Stimulated activated CD8-positive, alpha-beta memory T cell treated with anti-CD3 and anti-CD28 coated beads, Interleukin-15, amount 100 ng/mL, for 4 hours (primary cell): Measurements from ENCODE around the gene CLDN6.
A peak's percentile ranks its signal among the peaks of the same experiment; 100 is the strongest.

Source experiments
- DNase-seq, 2 donors: peaks; one replicate each; pipeline ENCODE4 v3.0.0-alpha.2; 2020; ENCODE audit warnings: low read depth in 2 of 2

The CLDN6 gene

GRCh38 chr16:3013998-3014690 lies 3.8 kb downstream of the CLDN6 start:
- DNase-seq: no peak

DNA sequence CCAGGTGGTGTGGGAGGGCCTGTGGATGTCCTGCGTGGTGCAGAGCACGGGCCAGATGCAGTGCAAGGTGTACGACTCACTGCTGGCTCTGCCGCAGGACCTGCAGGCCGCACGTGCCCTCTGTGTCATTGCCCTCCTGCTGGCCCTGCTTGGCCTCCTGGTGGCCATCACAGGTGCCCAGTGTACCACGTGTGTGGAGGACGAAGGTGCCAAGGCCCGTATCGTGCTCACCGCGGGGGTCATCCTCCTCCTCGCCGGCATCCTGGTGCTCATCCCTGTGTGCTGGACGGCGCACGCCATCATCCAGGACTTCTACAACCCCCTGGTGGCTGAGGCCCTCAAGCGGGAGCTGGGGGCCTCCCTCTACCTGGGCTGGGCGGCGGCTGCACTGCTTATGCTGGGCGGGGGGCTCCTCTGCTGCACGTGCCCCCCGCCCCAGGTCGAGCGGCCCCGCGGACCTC lies 4.5 kb downstream of the CLDN6 start:
- no peak for DNase-seq

GRCh38 chr16:3012828-3013420 lies 5.1 kb downstream of the CLDN6 start, which contains the start of gene CLDN9:
Gene CLDN9, plus strand, starts transcription at chr16:3012923. Its CDS starts 440 bp downstream, at chr16:3013363.
- DNase-seq: no peak

DNA sequence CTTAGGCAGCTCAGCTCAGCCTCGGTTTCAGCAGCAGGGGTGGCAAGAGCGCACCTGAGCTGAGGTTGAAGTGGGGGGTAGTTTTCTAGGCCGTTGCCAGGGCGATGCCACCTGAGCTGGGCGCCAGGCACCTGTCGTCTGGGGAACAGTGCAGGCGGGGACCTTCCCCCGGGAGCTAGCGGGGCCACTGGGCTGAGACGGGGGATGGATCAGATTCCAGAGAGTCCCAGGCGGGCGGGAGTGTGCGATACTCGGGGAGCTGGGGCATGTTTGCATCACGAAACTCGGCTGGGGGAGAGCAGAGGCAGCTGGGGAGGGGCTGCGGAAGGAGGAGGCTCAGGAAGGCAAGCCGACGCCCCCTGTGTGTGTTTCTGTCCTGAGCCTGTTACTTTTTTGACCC lies 5.7 kb downstream of the CLDN6 start:
- no peak for DNase-seq

GRCh38 chr16:3010510-3010909 lies 7.5 kb downstream of the CLDN6 start:
- no peak for DNase-seq

GRCh38 chr16:3009568-3010390 lies 8.2 kb downstream of the CLDN6 start:
- no peak for DNase-seq

- DNase-seq: no peak
Observed at GRCh38 chr16:3008690-3009037, 9.3 kb downstream of the CLDN6 start.

- DNase-seq: no peak
Observed at GRCh38 chr16:3007957-3008689, 9.9 kb downstream of the CLDN6 start.

DNA sequence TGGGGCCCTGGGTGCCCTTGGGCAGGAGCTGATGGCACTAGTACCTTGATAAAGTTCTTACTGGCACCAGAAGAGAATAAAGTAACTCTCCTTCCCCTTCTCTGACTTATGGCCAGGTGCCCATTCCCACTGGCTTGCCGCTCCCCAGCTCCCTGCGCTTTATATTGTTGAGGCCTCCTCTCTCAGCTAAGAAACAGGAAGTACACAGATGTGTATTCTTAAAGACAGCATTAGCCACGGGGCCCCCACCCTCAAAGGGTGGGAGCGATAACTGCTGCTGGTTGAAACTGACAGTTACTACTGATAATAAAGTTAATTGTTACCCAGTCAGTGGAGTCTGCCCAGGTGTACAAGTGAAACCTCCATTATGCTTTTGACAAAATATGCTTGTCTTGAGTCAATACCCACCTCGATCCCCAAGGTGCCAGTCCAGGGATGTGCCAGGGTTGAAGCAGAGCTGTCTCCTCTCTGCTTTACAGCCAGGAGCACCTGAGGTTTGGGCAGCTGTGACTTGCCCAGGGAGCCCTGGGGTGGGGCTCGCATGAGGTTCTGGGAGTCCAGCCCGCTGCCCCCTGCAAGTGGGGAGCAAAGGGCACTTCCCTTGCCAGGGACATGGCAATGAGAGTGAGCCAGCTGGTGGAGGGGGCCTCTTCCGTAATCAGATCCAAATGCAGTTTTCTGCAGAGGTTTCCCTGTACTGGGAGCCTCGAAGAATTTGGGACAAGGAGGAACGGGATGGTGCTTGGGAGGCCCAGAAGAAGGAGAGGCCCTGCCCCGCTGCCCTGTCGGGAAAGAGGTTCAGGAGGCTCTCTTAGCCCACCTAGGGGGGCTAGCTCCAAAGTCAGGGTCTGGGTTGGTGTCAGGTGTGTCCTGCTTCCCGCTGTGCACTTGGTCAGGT lies 10.7 kb downstream of the CLDN6 start:
- no peak for DNase-seq

GRCh38 chr16:3004781-3005284 lies 13.2 kb downstream of the CLDN6 start:
- no peak for DNase-seq

GRCh38 chr16:3004319-3004718 lies 13.7 kb downstream of the CLDN6 start:
- no peak for DNase-seq

- DNase-seq: peak; percentile 92 to 93
Observed at GRCh38 chr16:3003582-3004270, 14.3 kb downstream of the CLDN6 start.

DNA sequence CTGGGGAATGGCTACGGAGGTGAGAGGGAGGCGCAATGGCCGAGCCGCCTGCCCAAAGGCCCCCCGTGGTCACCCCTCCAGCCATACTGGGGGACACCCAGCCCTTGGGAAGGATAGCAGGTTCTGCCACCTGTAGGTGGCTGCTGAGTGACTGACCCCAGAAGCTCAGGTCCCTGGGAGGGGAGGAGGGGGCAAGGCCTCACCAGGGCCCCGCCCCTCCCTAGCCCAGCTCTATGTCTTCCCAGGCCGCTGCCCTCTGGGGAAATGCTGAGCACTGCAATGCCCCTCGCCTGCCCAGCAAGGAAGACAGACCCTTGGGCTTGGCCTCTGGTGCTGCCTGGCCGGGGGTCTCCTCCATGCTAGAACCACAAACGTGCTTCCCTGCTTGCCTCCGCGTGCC lies 16.7 kb downstream of the CLDN6 start:
- DNase-seq: no peak

DNA sequence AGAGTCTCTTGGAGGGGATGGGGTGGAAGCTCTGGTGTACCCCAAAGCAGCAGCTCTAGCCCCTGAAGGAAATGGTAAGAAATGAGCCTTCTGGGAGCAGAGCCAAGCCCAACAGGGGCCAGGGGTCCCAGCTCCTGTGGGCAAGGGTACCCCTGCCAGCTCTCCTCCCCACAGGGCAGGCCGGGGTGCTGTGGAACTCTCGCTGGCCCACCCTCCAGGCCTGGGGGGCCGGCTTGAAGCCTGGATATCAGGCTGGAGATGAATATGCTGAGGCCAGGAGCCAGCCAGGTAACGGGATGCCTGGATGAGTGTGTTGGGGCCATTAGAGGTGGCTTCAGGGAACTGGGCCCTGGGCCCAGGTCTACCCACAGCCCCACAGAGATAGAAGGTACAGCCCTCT lies 17.4 kb downstream of the CLDN6 start:
- DNase-seq: no peak

DNA sequence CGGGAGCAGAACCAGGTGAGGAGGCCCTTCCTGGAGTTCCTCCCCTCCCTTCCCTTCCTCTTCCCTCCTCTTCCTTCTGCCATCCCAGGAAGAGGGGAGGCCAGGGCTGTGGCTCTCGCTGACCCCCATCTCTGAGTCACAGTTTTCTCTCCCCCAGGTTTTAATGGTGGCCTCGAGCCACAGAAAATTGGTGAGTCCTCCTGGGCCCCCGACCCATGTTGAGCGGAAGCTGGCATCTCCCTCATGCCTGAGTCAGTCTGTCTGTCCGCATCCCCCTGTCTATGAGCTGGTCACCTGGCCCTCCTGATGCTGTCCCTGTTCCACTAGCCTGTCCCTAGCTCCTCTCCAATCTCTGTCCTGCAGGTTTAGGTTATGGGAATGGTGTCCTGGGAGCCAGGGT lies 18.1 kb downstream of the CLDN6 start:
- DNase-seq: no peak

DNA sequence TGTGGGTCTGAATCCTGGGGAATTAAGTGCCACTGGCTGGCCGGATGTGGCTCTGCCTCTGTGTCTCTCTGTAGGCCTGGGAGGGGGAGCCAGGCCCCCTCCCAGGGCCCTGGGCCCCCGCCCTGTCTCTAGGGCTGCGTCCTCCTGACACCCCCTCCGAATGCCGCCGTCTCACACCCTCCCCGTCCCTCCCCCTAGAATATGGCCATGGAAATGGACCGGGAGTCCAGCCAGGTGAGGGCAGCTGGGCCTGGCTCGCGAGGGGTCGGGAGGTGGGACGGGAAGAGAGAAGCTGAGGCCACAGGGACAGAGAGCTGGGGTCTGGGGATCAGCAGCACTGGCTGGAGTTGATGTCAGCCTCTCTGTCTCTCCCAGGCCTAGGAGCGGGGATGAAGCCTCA lies 21.7 kb downstream of the CLDN6 start:
- no peak for DNase-seq

DNA sequence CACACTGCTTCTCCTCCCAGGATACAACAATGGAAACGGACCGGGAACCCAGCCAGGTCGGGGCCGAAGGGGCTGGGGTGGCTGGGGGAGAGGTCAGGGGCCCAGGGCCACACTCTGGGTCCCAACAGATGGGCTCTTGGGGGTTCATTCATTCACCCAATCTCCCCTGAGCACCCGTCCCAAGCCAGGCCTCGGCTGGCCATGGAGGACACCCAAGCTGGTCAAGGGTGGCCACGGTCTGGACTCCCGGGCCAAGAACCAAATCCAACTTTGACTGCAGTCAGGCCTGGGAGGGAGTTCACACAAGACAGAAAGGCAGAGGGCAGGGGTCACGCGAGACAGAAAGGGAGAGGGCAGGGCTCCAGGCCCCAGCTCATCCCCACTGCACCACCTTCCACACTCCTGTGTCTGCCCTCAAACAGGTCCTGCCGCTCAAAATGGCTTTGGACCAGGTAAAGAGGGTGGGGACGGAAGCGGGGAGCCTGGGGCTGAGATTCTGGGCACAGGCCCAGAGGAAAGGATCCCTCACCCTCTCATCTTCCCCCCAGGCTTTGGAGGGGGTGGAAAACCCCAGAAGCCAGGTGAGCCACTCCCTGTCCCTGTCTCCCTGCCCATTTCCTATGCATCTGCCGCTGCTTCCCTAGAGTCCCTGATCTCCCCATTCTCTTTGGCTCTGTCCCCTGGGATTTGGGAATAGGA lies 25.5 kb downstream of the CLDN6 start:
- DNase-seq: no peak

- no peak for DNase-seq
Observed at GRCh38 chr16:2991566-2992261, 26.3 kb downstream of the CLDN6 start.

- no peak for DNase-seq
Observed at GRCh38 chr16:2990891-2991290, 27.1 kb downstream of the CLDN6 start.
